ENCODE data around the gene MIGA1. TPM values are rescaled to one million over a fixed set of nuclear protein-coding genes. Genes with fewer than 3 reads are reported as not detected.

MIGA1 gene
- total RNA-seq, 1 donor from 2014 or later, result 19.8 TPM

DNA sequence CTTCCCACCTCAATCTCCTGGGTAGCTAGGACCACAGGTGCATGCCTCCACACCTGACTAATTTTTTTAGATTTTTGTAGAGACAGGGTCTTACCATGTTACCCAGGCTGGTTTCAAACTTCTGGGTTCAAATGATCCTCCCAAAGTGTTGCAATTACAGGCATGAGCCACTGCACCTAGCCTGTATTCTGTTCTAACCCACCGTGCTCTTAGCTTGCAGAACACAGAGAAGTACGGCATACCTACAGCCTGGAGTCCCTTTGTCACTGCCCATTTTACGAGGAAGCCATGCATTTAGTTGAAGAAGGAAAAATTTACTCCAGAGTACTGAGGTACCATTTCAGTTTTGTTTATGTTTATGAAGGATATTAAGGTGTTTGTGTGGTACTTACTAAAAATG, 79.3 kb downstream of the MIGA1 start:
- no peak for TF ChIP-seq CTCF (IDR thresholded peaks at IDR 0.05; ENCODE audit: unreplicated experiment)
- Mint-ChIP-seq H3K27ac (no peak overlapping the region), H3K36me3 (peaks cover 53% of the 10 kb centered on the region), H3K4me1 (no peaks in the 10 kb centered on the region), H3K9me3 (peaks cover 33% of the 10 kb centered on the region), H3K4me3 (no peak overlapping the region), H3K27me3 (ENCODE audit: low read depth) (no peaks in the 10 kb centered on the region)
- DNase-seq (ENCODE audit: low spot score in 2 of 2, unreplicated experiment in 2 of 2), result no peak

- no peak for DNase-seq (ENCODE audit: low spot score in 2 of 2, unreplicated experiment in 2 of 2)
- no peaks in the 10 kb centered on the region for H3K4me1 Mint-ChIP-seq
- no peak overlapping the region for H3K4me3 Mint-ChIP-seq
- peaks cover 48% of the 10 kb centered on the region for H3K36me3 Mint-ChIP-seq
- no peak for TF ChIP-seq CTCF (IDR thresholded peaks at IDR 0.05; ENCODE audit: unreplicated experiment)
- peaks cover 28% of the 10 kb centered on the region for H3K9me3 Mint-ChIP-seq
- H3K27ac Mint-ChIP-seq, result no peak overlapping the region
- no peaks in the 10 kb centered on the region for H3K27me3 Mint-ChIP-seq (ENCODE audit: low read depth)
These were observed 79.8 kb downstream of the MIGA1 start for GRCh38 chr1:77859248-77859647.

- no peak for DNase-seq (ENCODE audit: low spot score in 2 of 2, unreplicated experiment in 2 of 2)
- Mint-ChIP-seq H3K36me3 (peaks cover 25% of the 10 kb centered on the region), H3K27ac (no peak overlapping the region), H3K4me1 (no peaks in the 10 kb centered on the region), H3K9me3 (no peaks in the 10 kb centered on the region), H3K27me3 (ENCODE audit: low read depth) (no peaks in the 10 kb centered on the region), H3K4me3 (no peak overlapping the region)
- TF ChIP-seq CTCF (IDR thresholded peaks at IDR 0.05; ENCODE audit: unreplicated experiment), result no peak
These were observed 86.8 kb downstream of the MIGA1 start for GRCh38 chr1:77866296-77866695.

DNA sequence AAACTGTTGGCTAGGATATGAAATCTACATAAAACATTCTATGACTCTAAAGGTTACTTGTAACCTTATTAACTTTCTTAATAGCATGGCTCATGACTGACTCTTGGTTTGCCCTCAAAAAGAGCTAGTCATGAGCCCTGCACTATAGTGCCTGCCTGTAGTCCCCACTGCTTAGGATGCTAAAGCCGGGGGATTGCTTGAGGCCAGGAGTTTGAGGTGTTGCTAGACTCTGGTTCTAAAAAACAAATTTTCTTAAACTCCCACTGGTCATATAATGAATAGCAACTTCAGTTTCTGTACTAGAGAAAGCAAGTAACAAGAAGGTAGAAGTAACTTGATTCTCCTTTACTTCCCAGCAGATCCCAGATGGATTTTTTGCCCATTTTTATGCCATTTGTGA, 93.2 kb downstream of the MIGA1 start:
- Mint-ChIP-seq H3K4me1 (no peaks in the 10 kb centered on the region), H3K4me3 (no peak overlapping the region), H3K27me3 (ENCODE audit: low read depth) (no peaks in the 10 kb centered on the region), H3K9me3 (no peaks in the 10 kb centered on the region), H3K27ac (no peak overlapping the region), H3K36me3 (peaks cover 15% of the 10 kb centered on the region)
- TF ChIP-seq CTCF (IDR thresholded peaks at IDR 0.05; ENCODE audit: unreplicated experiment), result no peak
- no peak for DNase-seq (ENCODE audit: low spot score in 2 of 2, unreplicated experiment in 2 of 2)

DNA sequence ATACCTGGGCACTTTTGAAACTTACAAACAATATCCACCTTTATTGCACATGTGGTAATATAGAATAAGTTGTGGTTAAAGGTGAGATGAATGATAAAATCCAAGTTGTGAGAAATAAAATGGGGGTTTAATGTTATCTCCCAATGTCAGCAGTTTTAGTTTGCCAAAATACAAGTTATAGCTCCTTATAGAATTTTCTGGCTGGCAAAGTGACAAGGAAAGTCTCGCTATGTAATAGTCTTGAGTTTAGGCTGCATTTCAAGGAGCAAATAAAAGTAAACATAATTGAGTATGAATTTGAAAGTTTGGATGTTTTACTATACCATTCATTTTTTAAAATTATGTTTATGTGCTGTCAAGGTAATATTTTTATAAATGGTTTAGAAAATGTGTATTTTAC, 94.0 kb downstream of the MIGA1 start:
- H3K27ac Mint-ChIP-seq, result no peak overlapping the region
- no peaks in the 10 kb centered on the region for H3K9me3 Mint-ChIP-seq
- H3K4me1 Mint-ChIP-seq, result no peaks in the 10 kb centered on the region
- no peak overlapping the region for H3K4me3 Mint-ChIP-seq
- no peak for DNase-seq (ENCODE audit: low spot score in 2 of 2, unreplicated experiment in 2 of 2)
- H3K36me3 Mint-ChIP-seq, result peaks cover 15% of the 10 kb centered on the region
- H3K27me3 Mint-ChIP-seq (ENCODE audit: low read depth), result no peaks in the 10 kb centered on the region
- TF ChIP-seq CTCF (IDR thresholded peaks at IDR 0.05; ENCODE audit: unreplicated experiment), result no peak

DNA sequence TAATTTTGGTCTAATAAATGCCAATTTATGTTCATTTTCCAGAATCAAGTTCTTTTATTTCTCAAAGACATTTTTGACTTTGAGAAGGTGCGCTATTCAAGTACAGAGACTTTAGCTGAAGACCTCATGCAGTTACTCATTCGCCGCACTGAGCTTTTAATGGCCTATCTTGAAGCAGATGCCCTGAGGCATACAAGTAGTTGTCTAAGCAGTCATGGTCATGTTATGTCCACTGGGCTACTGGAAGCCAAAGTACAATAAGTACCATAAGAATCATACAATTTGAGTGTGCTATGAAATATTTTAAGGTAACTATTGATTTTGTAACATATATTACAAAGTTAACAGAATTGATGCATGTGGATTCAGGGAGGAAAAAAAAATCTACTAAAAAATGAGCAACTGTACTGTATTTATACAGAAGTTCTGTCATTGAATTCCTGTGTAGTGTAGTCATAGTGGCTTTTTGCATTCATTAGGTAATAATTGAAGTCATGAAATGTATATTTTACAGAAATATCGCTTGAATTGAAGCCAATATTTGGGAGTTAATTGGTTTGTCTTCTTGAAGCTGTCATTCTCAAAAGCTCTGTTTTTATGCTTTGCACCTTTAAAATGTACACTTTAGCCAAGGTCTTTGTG, 95.5 kb downstream of the MIGA1 start:
- Mint-ChIP-seq H3K36me3 (peaks cover 11% of the 10 kb centered on the region), H3K27me3 (ENCODE audit: low read depth) (no peaks in the 10 kb centered on the region), H3K4me1 (no peaks in the 10 kb centered on the region), H3K4me3 (no peak overlapping the region), H3K9me3 (no peaks in the 10 kb centered on the region), H3K27ac (no peak overlapping the region)
- no peak for DNase-seq (ENCODE audit: low spot score in 2 of 2, unreplicated experiment in 2 of 2)
- no peak for TF ChIP-seq CTCF (IDR thresholded peaks at IDR 0.05; ENCODE audit: unreplicated experiment)

All from mesothelial cell of epicardium (in vitro differentiated cells).